CD4-positive, alpha-beta T cell (primary cell): ENCODE data around the gene EMC9. TPM values are rescaled to one million over a fixed set of nuclear protein-coding genes. Genes with fewer than 3 reads are reported as not detected.

ENCODE experiments used
- ATAC-seq: fragments of 200-7000 bp; cut with Tn5 transposase; one replicate; pipeline ENCODE4 v1.10.0; 2022; ENCODE audit warnings: mild to moderate bottlenecking; ENCODE audit not compliant: poor library complexity
- CTCF ChIA-PET: fragments of 350-600 bp; sonication (Branson Sonifier 250); formaldehyde crosslinking; loops from one replicate; lab custom pipeline; 2021; ENCODE audit warnings: antibody characterized with exemption, inconsistent platforms; lab: Charles Lee
- POLR2A ChIA-PET: fragments of 350-600 bp; sonication (Branson Sonifier 250); formaldehyde crosslinking; loops from one replicate; lab custom pipeline; 2021; ENCODE audit warnings: antibody characterized with exemption, inconsistent platforms; lab: Charles Lee
- DNase-seq, 14 experiments: peaks; one replicate each; pipeline ENCODE4 v3.0.0-alpha.2; 2013 to 2020; ENCODE audit warnings: mixed read lengths in 2 of 14
- H3K27ac ChIP-seq, 2 donors: one replicate each; pipeline versions ENCODE4 v1.5.1 to v1.7.0; 2013; ENCODE audit warnings: low read length in 2 of 2, low read depth in 1 of 2, mild to moderate bottlenecking in 1 of 2
- H3K27me3 ChIP-seq, 2 experiments: 1 replicate in 1 of 2; 2 replicates in 1 of 2; pipeline versions ENCODE4 v1.6.1 to v1.7.0; 2013; ENCODE audit warnings: low read length in 2 of 2, control low read depth in 1 of 2, mild to moderate bottlenecking in 1 of 2, moderate library complexity in 1 of 2; ENCODE audit not compliant: insufficient read depth in 2 of 2, control insufficient read depth in 1 of 2
- H3K36me3 ChIP-seq: one replicate; pipeline ENCODE4 v1.6.1; 2013; ENCODE audit warnings: low read length, control low read depth; ENCODE audit not compliant: insufficient read depth
- H3K4me1 ChIP-seq: one replicate; pipeline ENCODE4 v1.6.1; 2013; ENCODE audit warnings: low read length, control low read depth; ENCODE audit not compliant: insufficient read depth
- H3K4me3 ChIP-seq: one replicate; pipeline ENCODE4 v1.5.1; 2013; ENCODE audit warnings: mild to moderate bottlenecking, low read length, moderate library complexity
- H3K9me3 ChIP-seq, 2 experiments: 1 replicate in 1 of 2; 2 replicates in 1 of 2; pipeline versions ENCODE4 v1.6.1 to v1.7.0; 2013; ENCODE audit warnings: low read length in 2 of 2, mild to moderate bottlenecking in 2 of 2, control low read depth in 1 of 2, moderate library complexity in 1 of 2; ENCODE audit not compliant: control insufficient read depth in 1 of 2, insufficient read depth in 1 of 2
- H3K27ac Mint-ChIP-seq: one replicate; pipeline ENCODE4 v1.8.0; 2020; ENCODE audit warnings: mixed read lengths
- H3K27me3 Mint-ChIP-seq: one replicate; pipeline ENCODE4 v1.8.0; 2021; ENCODE audit warnings: mixed read lengths
- H3K36me3 Mint-ChIP-seq: one replicate; pipeline ENCODE4 v1.8.0; 2021; ENCODE audit warnings: low read depth, mixed read lengths
- H3K4me1 Mint-ChIP-seq: one replicate; pipeline ENCODE4 v1.8.0; 2021; ENCODE audit warnings: low read depth, mixed read lengths
- H3K4me3 Mint-ChIP-seq: one replicate; pipeline ENCODE4 v1.8.0; 2020; ENCODE audit warnings: mild to moderate bottlenecking, mixed read lengths
- H3K9me3 Mint-ChIP-seq: one replicate; pipeline ENCODE4 v1.8.0; 2020; ENCODE audit warnings: mixed read lengths
- intact Hi-C, 2 experiments: fragments of 100-400 bp; cut with DNase I in 1 of 2; cut with micrococcal nuclease in 1 of 2; formaldehyde crosslinking; loops; one replicate each; pipeline versions ENCODE4 v1.15.1 to v1.9.0; 2023 to 2025; cut with DNase I, micrococcal nuclease
- total RNA-seq, 174 experiments: library from RNA in 2 of 174; stranded (reverse) in 2 of 174; gene quantifications; one replicate each; pipeline ENCODE4 v1.2.3 and lab custom pipeline; 2021 to 2026
- TF ChIP-seq, protein P1 (sequence below): fragments of 200-600 bp; IDR thresholded peaks from one replicate; pipeline ENCODE4 v1.8.0; 2022; ENCODE audit warnings: antibody characterized with exemption, mild to moderate bottlenecking

The EMC9 gene
- total RNA-seq, 2 experiments from 2014 or later: 11.8 to 13.1 TPM

DNA sequence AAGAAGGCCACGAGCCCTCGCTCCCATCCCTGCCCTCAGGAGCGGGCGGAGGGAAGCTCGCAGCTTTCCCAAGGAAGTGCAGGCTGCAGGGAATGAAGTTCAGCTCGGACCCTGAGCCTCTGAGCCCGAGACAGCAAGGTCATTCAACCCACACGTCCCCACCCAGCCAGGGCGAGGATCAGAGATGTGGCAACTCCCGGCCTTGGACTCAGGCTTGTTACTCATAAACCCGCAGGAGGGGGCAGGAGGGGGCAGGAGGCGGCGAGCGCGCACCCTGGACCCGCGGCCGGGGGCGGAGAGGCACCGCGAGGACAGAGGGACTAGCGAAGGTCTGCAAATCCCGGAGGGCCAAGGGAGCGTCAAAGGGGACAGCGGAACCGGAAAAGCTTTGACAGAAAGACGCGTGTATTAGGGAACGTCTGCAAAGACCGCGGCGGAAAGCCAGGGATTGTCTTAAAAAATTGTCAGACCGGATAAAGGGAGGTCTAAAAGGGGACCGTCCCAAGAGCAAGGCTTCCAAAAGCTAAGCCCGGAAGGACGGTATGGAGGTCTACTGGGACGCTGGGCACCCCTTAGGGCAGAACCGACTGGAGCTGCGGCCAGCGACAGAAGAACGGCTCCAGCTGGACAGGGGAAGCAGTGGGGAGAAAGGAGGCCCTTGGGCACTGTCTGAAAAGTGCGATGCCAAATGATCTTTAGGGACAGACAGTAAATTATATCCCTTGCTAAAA is 27.4 kb downstream of the EMC9 start:
- Mint-ChIP-seq H3K27me3 (no peaks in the 10 kb centered on the region), H3K4me1 (peaks cover 34% of the 10 kb centered on the region), H3K36me3 (peaks cover 57% of the 10 kb centered on the region), H3K27ac (peak overlapping the region; percentile 98), H3K4me3 (peak overlapping the region; percentile 98), H3K9me3 (no peaks in the 10 kb centered on the region)
- H3K4me1 ChIP-seq: peaks cover 47% of the 10 kb centered on the region
- TF ChIP-seq, protein P1, sequence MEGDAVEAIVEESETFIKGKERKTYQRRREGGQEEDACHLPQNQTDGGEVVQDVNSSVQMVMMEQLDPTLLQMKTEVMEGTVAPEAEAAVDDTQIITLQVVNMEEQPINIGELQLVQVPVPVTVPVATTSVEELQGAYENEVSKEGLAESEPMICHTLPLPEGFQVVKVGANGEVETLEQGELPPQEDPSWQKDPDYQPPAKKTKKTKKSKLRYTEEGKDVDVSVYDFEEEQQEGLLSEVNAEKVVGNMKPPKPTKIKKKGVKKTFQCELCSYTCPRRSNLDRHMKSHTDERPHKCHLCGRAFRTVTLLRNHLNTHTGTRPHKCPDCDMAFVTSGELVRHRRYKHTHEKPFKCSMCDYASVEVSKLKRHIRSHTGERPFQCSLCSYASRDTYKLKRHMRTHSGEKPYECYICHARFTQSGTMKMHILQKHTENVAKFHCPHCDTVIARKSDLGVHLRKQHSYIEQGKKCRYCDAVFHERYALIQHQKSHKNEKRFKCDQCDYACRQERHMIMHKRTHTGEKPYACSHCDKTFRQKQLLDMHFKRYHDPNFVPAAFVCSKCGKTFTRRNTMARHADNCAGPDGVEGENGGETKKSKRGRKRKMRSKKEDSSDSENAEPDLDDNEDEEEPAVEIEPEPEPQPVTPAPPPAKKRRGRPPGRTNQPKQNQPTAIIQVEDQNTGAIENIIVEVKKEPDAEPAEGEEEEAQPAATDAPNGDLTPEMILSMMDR: no peak
- peak in 13 of 14 experiments; percentile 63 to 91 (median 75) for DNase-seq
- intact Hi-C loops: loop anchor here (1.0 to 10.0 kb wide), 7 partner anchors 47 to 647 kb away; partner anchors contain the start of genes IRF9 (in 2 of the 2), AP1G2 (in 1 of the 2), DHRS1 (in 1 of the 2) and IPO4 (in 1 of the 2)
- H3K36me3 ChIP-seq: peaks cover 23% of the 10 kb centered on the region
- H3K4me3 ChIP-seq: peak overlapping the region; percentile 77
- no peaks in the 10 kb centered on the region for H3K27me3 ChIP-seq
- CTCF ChIA-PET: interaction anchor here (1.7 to 2.8 kb wide), 4 partner anchors 23 to 47 kb away, joined by 4 to 23 read pairs (median 10); partner anchors contain the start of genes EMC9 and IRF9
- POLR2A ChIA-PET: interaction anchor here (0.6 to 7.0 kb wide), 45 partner anchors 9 to 1347 kb away, joined by 3 to 296 read pairs (median 9); partner anchors contain the start of genes ACIN1, C14orf119, CARMIL3 and CBLN3
- ATAC-seq: peak; percentile 21
- H3K9me3 ChIP-seq: no peaks in the 10 kb centered on the region
- H3K27ac ChIP-seq: peak overlapping the region; percentile 98 to 99

- peaks cover 52% of the 10 kb centered on the region for H3K4me1 ChIP-seq
- H3K27me3 ChIP-seq: no peaks in the 10 kb centered on the region
- no peaks in the 10 kb centered on the region for H3K27me3 Mint-ChIP-seq
- no peak for DNase-seq
- no peaks in the 10 kb centered on the region for H3K9me3 Mint-ChIP-seq
- peaks cover 51% of the 10 kb centered on the region for H3K36me3 Mint-ChIP-seq
- intact Hi-C loops: loop anchor here (5.0 to 10.0 kb wide), 4 partner anchors 184 to 646 kb away; partner anchors contain the start of genes AP1G2 (in 1 of the 2), DHRS1 (in 1 of the 2), NGDN (in 1 of the 2) and NOP9 (in 1 of the 2)
- peak overlapping the region; percentile 98 for H3K27ac Mint-ChIP-seq
- TF ChIP-seq, protein P1: no peak
- no peaks in the 10 kb centered on the region for H3K9me3 ChIP-seq
- ChIA-PET CTCF (interaction anchor here (2.4 to 2.8 kb wide), 3 partner anchors 23 to 47 kb away, joined by 8 to 23 read pairs (median 11); partner anchors contain the start of genes EMC9 and IRF9), POLR2A (interaction anchor here (0.7 to 7.0 kb wide), 27 partner anchors 9 to 1347 kb away, joined by 3 to 296 read pairs (median 14); partner anchors contain the start of genes CBLN3, CHMP4A, DHRS1 and EMC9)
- H3K4me1 Mint-ChIP-seq: peaks cover 34% of the 10 kb centered on the region
- H3K4me3 Mint-ChIP-seq: peak overlapping the region; percentile 98
- H3K4me3 ChIP-seq: peak overlapping the region; percentile 77
- H3K36me3 ChIP-seq: peaks cover 17% of the 10 kb centered on the region
- no peak for ATAC-seq
- H3K27ac ChIP-seq: peak overlapping the region; percentile 98 to 99
Observed at GRCh38 chr14:24113379-24113800, 28.0 kb downstream of the EMC9 start.

GRCh38 chr14:24110523-24110922 is 30.9 kb downstream of the EMC9 start:
- Histone ChIP-seq H3K4me3 (no peak overlapping the region), H3K9me3 (no peaks in the 10 kb centered on the region), H3K27ac (no peak overlapping the region), H3K4me1 (peaks cover 29% of the 10 kb centered on the region), H3K36me3 (no peaks in the 10 kb centered on the region), H3K27me3 (no peaks in the 10 kb centered on the region)
- no peaks in the 10 kb centered on the region for H3K27me3 Mint-ChIP-seq
- no peak for DNase-seq
- no peak for ATAC-seq
- peaks cover 18% of the 10 kb centered on the region for H3K4me1 Mint-ChIP-seq
- H3K27ac Mint-ChIP-seq: peak overlapping the region; percentile 74
- ChIA-PET POLR2A (interaction anchor here (0.7 to 5.2 kb wide), 8 partner anchors 16 to 1015 kb away, joined by 3 to 72 read pairs (median 3); partner anchors contain the start of genes ACIN1, C14orf119, EMC9 and IRF9), CTCF (interaction anchor here (3.7 to 5.3 kb wide), 2 partner anchors 20 to 50 kb away, joined by 28 to 48 read pairs; partner anchors contain the start of gene IRF9)
- H3K9me3 Mint-ChIP-seq: no peaks in the 10 kb centered on the region
- no peak overlapping the region for H3K4me3 Mint-ChIP-seq
- TF ChIP-seq, protein P1: no peak
- H3K36me3 Mint-ChIP-seq: peaks cover 22% of the 10 kb centered on the region
- intact Hi-C loops: loop anchor here (5.0 to 10.0 kb wide), 4 partner anchors 187 to 643 kb away; partner anchors contain the start of genes AP1G2 (in 1 of the 2), DHRS1 (in 1 of the 2), NGDN (in 1 of the 2) and NOP9 (in 1 of the 2)
